AG09309 (cell line): ENCODE data around the gene UBE2A.

Source experiments
- DNase-seq: peaks from one replicate; pipeline ENCODE4 v3.0.0-alpha.2; 2010; ENCODE audit warnings: low read depth
- H3K4me3 ChIP-seq: 2 replicates; pipeline ENCODE4 v1.5.1; 2011; ENCODE audit warnings: mild to moderate bottlenecking, low read depth, low read length, moderate library complexity; ENCODE audit not compliant: control insufficient read depth
- TF ChIP-seq, protein P1 (sequence below): IDR thresholded peaks from 2 replicates; pipeline ENCODE4 v1.5.1; 2011; ENCODE audit warnings: mild to moderate bottlenecking, low read depth, low read length, inconsistent platforms; ENCODE audit not compliant: insufficient read depth, control insufficient read depth; ENCODE audit errors: missing control alignments

The UBE2A gene

DNA sequence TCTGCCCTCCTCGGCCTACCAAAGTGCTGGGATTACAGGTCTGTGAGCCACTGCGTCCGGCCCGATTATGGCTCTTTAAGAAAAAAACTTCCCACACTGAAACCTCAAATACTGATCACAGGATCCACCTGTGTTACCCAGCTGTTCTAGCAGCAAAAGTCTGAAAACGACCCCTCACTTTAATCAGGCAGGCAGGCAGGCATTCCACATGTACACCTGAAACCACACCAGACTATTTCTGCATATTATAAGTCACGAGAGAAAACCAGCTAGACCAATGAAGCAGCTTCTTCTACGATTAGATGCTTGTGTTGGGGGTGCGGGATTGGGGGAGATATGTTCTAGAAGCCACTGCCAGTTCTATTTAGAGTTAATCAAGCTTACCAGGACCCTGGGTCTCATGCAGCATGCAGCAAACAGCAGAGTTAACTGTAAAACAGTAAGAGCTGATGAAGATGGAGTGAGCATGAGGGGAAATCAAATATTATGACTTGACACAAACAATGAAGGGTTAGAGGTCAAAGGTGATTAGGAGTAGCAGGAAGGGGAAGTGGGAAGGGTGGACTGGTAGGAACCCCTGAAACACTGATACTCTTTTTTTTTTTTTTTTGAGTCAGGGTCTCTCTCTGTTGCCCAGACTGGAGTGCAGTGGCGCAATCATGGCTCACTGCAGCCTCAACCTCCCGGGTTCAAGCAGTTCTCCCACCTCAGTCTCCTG is 50.7 kb downstream of the UBE2A start:
- TF ChIP-seq, protein P1, sequence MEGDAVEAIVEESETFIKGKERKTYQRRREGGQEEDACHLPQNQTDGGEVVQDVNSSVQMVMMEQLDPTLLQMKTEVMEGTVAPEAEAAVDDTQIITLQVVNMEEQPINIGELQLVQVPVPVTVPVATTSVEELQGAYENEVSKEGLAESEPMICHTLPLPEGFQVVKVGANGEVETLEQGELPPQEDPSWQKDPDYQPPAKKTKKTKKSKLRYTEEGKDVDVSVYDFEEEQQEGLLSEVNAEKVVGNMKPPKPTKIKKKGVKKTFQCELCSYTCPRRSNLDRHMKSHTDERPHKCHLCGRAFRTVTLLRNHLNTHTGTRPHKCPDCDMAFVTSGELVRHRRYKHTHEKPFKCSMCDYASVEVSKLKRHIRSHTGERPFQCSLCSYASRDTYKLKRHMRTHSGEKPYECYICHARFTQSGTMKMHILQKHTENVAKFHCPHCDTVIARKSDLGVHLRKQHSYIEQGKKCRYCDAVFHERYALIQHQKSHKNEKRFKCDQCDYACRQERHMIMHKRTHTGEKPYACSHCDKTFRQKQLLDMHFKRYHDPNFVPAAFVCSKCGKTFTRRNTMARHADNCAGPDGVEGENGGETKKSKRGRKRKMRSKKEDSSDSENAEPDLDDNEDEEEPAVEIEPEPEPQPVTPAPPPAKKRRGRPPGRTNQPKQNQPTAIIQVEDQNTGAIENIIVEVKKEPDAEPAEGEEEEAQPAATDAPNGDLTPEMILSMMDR = no peak
- DNase-seq = no peak
- H3K4me3 ChIP-seq = no peak overlapping the region

- no peak overlapping the region for H3K4me3 ChIP-seq
- TF ChIP-seq, protein P1 = no peak
- DNase-seq = no peak
Measured at GRCh38 chrX:119625843-119626242, 51.5 kb downstream of the UBE2A start.
